ENCODE data around the gene JAZF1. TPM values are rescaled to one million over a fixed set of nuclear protein-coding genes. Genes with fewer than 3 reads are reported as not detected.

The JAZF1 gene
- polyA plus RNA-seq, 1 donor: 11.4 TPM

GRCh38 chr7:27992755-27993493 is 187.7 kb downstream of the JAZF1 start:
- peaks cover 3% of the 10 kb centered on the region for H3K4me1 ChIP-seq (ENCODE audit: control insufficient read depth, insufficient read depth, low read length)
- WGBS (ENCODE audit: insufficient coverage, low lambda C conversion rate): 89% methylated on average over 3 of the region's 8 CpGs

GRCh38 chr7:27992097-27992496 is 188.5 kb downstream of the JAZF1 start:
- DNase-seq: no peak
- Histone ChIP-seq H3K9me3 (ENCODE audit: control insufficient read depth, low read depth, low read length) (peaks cover 2% of the 10 kb centered on the region), H3K4me1 (ENCODE audit: control insufficient read depth, insufficient read depth, low read length) (peaks cover 3% of the 10 kb centered on the region), H3K36me3 (ENCODE audit: control insufficient read depth, insufficient read depth, low read length) (no peaks in the 10 kb centered on the region), H3K27ac (ENCODE audit: low read length) (no peak overlapping the region), H3K27me3 (ENCODE audit: control insufficient read depth, insufficient read depth, low read length) (no peaks in the 10 kb centered on the region), H3K4me3 (ENCODE audit: low read length) (no peak overlapping the region)
- WGBS (ENCODE audit: insufficient coverage, low lambda C conversion rate): 70% methylated on average over 2 of the region's 4 CpGs

More at GRCh38 chr7:27992755-27993493, 187.7 kb downstream of the JAZF1 start:
- no peaks in the 10 kb centered on the region for H3K36me3 ChIP-seq (ENCODE audit: control insufficient read depth, insufficient read depth, low read length)
- no peaks in the 10 kb centered on the region for H3K9me3 ChIP-seq (ENCODE audit: control insufficient read depth, low read depth, low read length)
- no peaks in the 10 kb centered on the region for H3K27me3 ChIP-seq (ENCODE audit: control insufficient read depth, insufficient read depth, low read length)
- no peak overlapping the region for H3K4me3 ChIP-seq (ENCODE audit: low read length)
- DNase-seq: no peak
- no peak overlapping the region for H3K27ac ChIP-seq (ENCODE audit: low read length)

DNA sequence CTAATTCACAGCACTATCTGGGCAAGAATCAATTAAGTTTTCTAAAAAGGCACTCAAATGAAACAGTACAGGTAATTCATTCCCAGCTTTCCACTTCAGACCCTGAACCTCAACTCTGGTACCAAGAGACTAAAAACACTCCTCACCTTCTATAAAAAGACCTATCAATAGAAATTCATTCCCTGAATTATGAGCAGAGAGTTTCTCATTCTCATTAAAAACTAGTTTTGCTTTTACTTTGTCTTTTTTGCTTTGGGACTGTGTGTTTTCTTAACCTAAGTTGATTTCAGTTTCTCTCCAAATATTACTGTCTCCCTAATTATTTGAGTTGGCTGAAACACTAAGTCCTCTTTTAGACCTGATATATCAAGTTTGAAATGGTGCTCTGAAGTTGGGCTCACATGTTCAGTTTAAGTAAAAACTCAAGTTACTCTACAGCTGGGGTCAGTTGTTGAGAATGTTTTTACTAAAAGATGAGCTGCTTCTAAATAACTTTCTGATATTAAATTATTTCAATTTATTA is 189.5 kb downstream of the JAZF1 start:
- no peaks in the 10 kb centered on the region for H3K36me3 ChIP-seq (ENCODE audit: control insufficient read depth, insufficient read depth, low read length)
- H3K9me3 ChIP-seq (ENCODE audit: control insufficient read depth, low read depth, low read length): peaks cover 9% of the 10 kb centered on the region
- H3K27ac ChIP-seq (ENCODE audit: low read length): no peak overlapping the region
- no peak for DNase-seq
- H3K27me3 ChIP-seq (ENCODE audit: control insufficient read depth, insufficient read depth, low read length): no peaks in the 10 kb centered on the region
- peaks cover 3% of the 10 kb centered on the region for H3K4me1 ChIP-seq (ENCODE audit: control insufficient read depth, insufficient read depth, low read length)
- H3K4me3 ChIP-seq (ENCODE audit: low read length): no peak overlapping the region

- H3K27ac ChIP-seq (ENCODE audit: low read length): no peak overlapping the region
- no peak for DNase-seq
- H3K4me1 ChIP-seq (ENCODE audit: control insufficient read depth, insufficient read depth, low read length): no peaks in the 10 kb centered on the region
- H3K36me3 ChIP-seq (ENCODE audit: control insufficient read depth, insufficient read depth, low read length): no peaks in the 10 kb centered on the region
- no peaks in the 10 kb centered on the region for H3K9me3 ChIP-seq (ENCODE audit: control insufficient read depth, low read depth, low read length)
- H3K27me3 ChIP-seq (ENCODE audit: control insufficient read depth, insufficient read depth, low read length): no peaks in the 10 kb centered on the region
- H3K4me3 ChIP-seq (ENCODE audit: low read length): no peak overlapping the region
- 100% methylated on average over 1 of the region's 1 CpG for WGBS (ENCODE audit: insufficient coverage, low lambda C conversion rate)
These were observed 204.1 kb downstream of the JAZF1 start for GRCh38 chr7:27976531-27976930.

- WGBS (ENCODE audit: insufficient coverage, low lambda C conversion rate): 80% methylated on average over 1 of the region's 3 CpGs
- H3K9me3 ChIP-seq (ENCODE audit: control insufficient read depth, low read depth, low read length): no peaks in the 10 kb centered on the region
- DNase-seq: no peak
- H3K4me3 ChIP-seq (ENCODE audit: low read length): no peak overlapping the region
- H3K27ac ChIP-seq (ENCODE audit: low read length): no peak overlapping the region
- H3K4me1 ChIP-seq (ENCODE audit: control insufficient read depth, insufficient read depth, low read length): no peaks in the 10 kb centered on the region
- H3K36me3 ChIP-seq (ENCODE audit: control insufficient read depth, insufficient read depth, low read length): no peaks in the 10 kb centered on the region
- peaks cover 3% of the 10 kb centered on the region for H3K27me3 ChIP-seq (ENCODE audit: control insufficient read depth, insufficient read depth, low read length)
These were observed 207.0 kb downstream of the JAZF1 start for GRCh38 chr7:27973625-27974024.

DNA sequence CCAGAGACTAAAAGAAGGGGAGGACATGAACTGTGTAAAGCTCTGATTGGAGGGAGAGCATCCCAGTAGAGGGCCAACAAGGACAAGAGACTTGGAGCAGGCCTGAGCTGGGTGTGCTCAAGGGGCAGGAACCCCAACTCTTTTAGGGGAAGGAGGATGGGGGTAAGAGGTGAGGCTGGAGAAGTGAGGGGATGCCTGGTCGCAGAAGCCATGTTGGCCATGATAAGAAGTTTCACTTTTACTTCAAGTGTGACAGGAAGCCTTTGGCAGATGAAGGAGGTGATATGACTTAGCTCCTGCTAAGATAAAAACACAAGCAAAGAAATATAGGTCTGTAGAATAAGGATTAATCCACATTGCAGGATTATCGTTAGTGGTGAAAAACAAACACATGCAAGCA is 208.3 kb downstream of the JAZF1 start:
- Histone ChIP-seq H3K9me3 (ENCODE audit: control insufficient read depth, low read depth, low read length) (no peaks in the 10 kb centered on the region), H3K36me3 (ENCODE audit: control insufficient read depth, insufficient read depth, low read length) (no peaks in the 10 kb centered on the region), H3K27ac (ENCODE audit: low read length) (no peak overlapping the region), H3K4me1 (ENCODE audit: control insufficient read depth, insufficient read depth, low read length) (no peaks in the 10 kb centered on the region), H3K4me3 (ENCODE audit: low read length) (no peak overlapping the region), H3K27me3 (ENCODE audit: control insufficient read depth, insufficient read depth, low read length) (peaks cover 3% of the 10 kb centered on the region)
- DNase-seq: no peak
- WGBS (ENCODE audit: insufficient coverage, low lambda C conversion rate): 33% methylated on average over 1 of the region's 2 CpGs

DNA sequence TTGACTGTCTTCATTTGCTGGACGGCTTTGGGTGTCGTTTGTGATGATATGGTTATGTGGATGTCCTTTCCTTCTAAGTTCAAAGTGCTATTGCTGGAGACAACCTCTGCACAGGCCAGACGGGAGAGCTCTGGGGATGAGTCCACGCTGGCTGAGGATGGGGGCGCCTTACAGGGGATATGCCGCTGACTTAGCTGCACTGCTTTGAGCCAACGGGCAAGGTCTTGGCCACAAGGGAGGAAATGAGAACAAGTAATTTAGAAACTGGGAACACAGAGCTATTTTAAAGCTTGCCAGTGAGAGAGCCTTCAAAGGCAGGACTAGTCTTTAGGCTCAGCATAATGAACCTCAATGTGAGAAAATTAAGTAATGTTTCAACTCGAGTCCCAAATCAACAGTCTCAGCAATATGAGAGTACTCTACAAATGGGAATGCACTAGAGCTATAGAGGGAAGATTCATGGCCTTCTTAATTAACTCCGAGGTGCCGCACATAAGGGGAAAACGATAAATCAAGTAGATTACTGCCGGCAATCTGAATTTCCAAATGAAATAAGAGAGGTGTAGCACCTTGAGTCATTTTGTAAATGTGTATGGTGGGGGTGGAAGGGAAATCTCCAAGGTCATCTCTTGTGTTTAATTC is 209.3 kb downstream of the JAZF1 start:
- H3K9me3 ChIP-seq (ENCODE audit: control insufficient read depth, low read depth, low read length): no peaks in the 10 kb centered on the region
- H3K4me3 ChIP-seq (ENCODE audit: low read length): no peak overlapping the region
- peaks cover 3% of the 10 kb centered on the region for H3K27me3 ChIP-seq (ENCODE audit: control insufficient read depth, insufficient read depth, low read length)
- WGBS (ENCODE audit: insufficient coverage, low lambda C conversion rate): 90% methylated on average over 2 of the region's 12 CpGs
- no peaks in the 10 kb centered on the region for H3K36me3 ChIP-seq (ENCODE audit: control insufficient read depth, insufficient read depth, low read length)
- H3K4me1 ChIP-seq (ENCODE audit: control insufficient read depth, insufficient read depth, low read length): no peaks in the 10 kb centered on the region
- H3K27ac ChIP-seq (ENCODE audit: low read length): no peak overlapping the region
- no peak for DNase-seq

DNA sequence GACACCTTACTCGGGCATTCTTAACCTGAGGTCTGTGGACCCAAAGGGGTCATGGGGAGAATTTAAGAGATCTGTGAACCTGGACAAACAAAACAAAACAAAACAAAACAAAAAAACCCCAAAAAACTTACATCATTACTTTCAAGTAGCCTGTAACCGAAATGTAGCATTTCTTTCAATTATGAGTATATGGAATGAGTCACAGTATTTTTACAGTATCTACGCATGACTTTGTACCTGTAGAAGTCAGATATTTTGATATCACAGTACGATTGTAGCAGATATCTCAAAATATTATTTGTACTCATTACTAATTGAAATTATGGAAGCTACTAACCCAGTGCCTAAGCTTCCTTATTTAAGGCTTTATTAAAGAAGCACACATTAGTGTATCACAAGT is 210.2 kb downstream of the JAZF1 start:
- no peaks in the 10 kb centered on the region for H3K4me1 ChIP-seq (ENCODE audit: control insufficient read depth, insufficient read depth, low read length)
- DNase-seq: no peak
- H3K27me3 ChIP-seq (ENCODE audit: control insufficient read depth, insufficient read depth, low read length): peaks cover 3% of the 10 kb centered on the region
- no CpG with 5 or more reads among the region's 4 CpGs for WGBS (ENCODE audit: insufficient coverage, low lambda C conversion rate)
- H3K4me3 ChIP-seq (ENCODE audit: low read length): no peak overlapping the region
- no peaks in the 10 kb centered on the region for H3K9me3 ChIP-seq (ENCODE audit: control insufficient read depth, low read depth, low read length)
- H3K27ac ChIP-seq (ENCODE audit: low read length): no peak overlapping the region
- H3K36me3 ChIP-seq (ENCODE audit: control insufficient read depth, insufficient read depth, low read length): no peaks in the 10 kb centered on the region

GRCh38 chr7:27969346-27969745 is 211.2 kb downstream of the JAZF1 start:
- Histone ChIP-seq H3K4me3 (ENCODE audit: low read length) (no peak overlapping the region), H3K27ac (ENCODE audit: low read length) (no peak overlapping the region), H3K4me1 (ENCODE audit: control insufficient read depth, insufficient read depth, low read length) (no peaks in the 10 kb centered on the region), H3K27me3 (ENCODE audit: control insufficient read depth, insufficient read depth, low read length) (peaks cover 3% of the 10 kb centered on the region), H3K9me3 (ENCODE audit: control insufficient read depth, low read depth, low read length) (no peaks in the 10 kb centered on the region), H3K36me3 (ENCODE audit: control insufficient read depth, insufficient read depth, low read length) (no peaks in the 10 kb centered on the region)
- no peak for DNase-seq
- no CpG with 5 or more reads among the region's 6 CpGs for WGBS (ENCODE audit: insufficient coverage, low lambda C conversion rate)

GRCh38 chr7:27967639-27968038 is 213.0 kb downstream of the JAZF1 start:
- Histone ChIP-seq H3K9me3 (ENCODE audit: control insufficient read depth, low read depth, low read length) (no peaks in the 10 kb centered on the region), H3K4me1 (ENCODE audit: control insufficient read depth, insufficient read depth, low read length) (no peaks in the 10 kb centered on the region), H3K27ac (ENCODE audit: low read length) (no peak overlapping the region), H3K36me3 (ENCODE audit: control insufficient read depth, insufficient read depth, low read length) (no peaks in the 10 kb centered on the region), H3K27me3 (ENCODE audit: control insufficient read depth, insufficient read depth, low read length) (peaks cover 3% of the 10 kb centered on the region), H3K4me3 (ENCODE audit: low read length) (no peak overlapping the region)
- WGBS (ENCODE audit: insufficient coverage, low lambda C conversion rate): 100% methylated on average over 1 of the region's 1 CpG
- DNase-seq: no peak

Data from large intestine (tissue), 3 donors.